H9 (cell line): Measurements from ENCODE around the gene AP4S1. TPM values are rescaled to one million over a fixed set of nuclear protein-coding genes. Genes with fewer than 3 reads are reported as not detected.

ENCODE experiments used
- DNase-seq: peaks from one replicate; pipeline ENCODE4 v3.0.0-alpha.2; 2017
- H2AFZ ChIP-seq: one replicate; pipeline ENCODE4 v1.6.1; 2013; ENCODE audit warnings: mild to moderate bottlenecking, low read length, control low read depth, moderate library complexity
- H2AK5ac ChIP-seq: 2 replicates; pipeline ENCODE4 v1.6.1; 2013; ENCODE audit warnings: low read length, control low read depth, mixed read lengths; ENCODE audit not compliant: insufficient read length
- H2BK120ac ChIP-seq: one replicate; pipeline ENCODE4 v1.6.1; 2013; ENCODE audit warnings: low read depth, mild to moderate bottlenecking, low read length, control low read depth, inconsistent platforms; ENCODE audit not compliant: poor library complexity, severe bottlenecking
- H2BK12ac ChIP-seq: 2 replicates; pipeline ENCODE4 v1.6.1; 2013; ENCODE audit warnings: low read length, control low read depth, mixed read lengths, low read depth; ENCODE audit not compliant: insufficient read length
- H2BK15ac ChIP-seq: 2 replicates; pipeline ENCODE4 v1.6.1; 2013; ENCODE audit warnings: low read depth, low read length, control low read depth
- H2BK20ac ChIP-seq: one replicate; pipeline ENCODE4 v1.6.1; 2013; ENCODE audit warnings: low read depth, mild to moderate bottlenecking, low read length, control low read depth, inconsistent platforms; ENCODE audit not compliant: poor library complexity, severe bottlenecking
- H2BK5ac ChIP-seq: 2 replicates; pipeline ENCODE4 v1.6.1; 2013; ENCODE audit warnings: low read length, control low read depth, mixed read lengths; ENCODE audit not compliant: insufficient read length
- H3K14ac ChIP-seq: 2 replicates; pipeline ENCODE4 v1.6.1; 2013; ENCODE audit warnings: low read length, control low read depth; ENCODE audit not compliant: insufficient read depth
- H3K18ac ChIP-seq: 2 replicates; pipeline ENCODE4 v1.6.1; 2013; ENCODE audit warnings: low read depth, mild to moderate bottlenecking, mixed read lengths, low read length, control low read depth; ENCODE audit not compliant: insufficient read length
- H3K23ac ChIP-seq: 2 replicates; pipeline ENCODE4 v1.6.1; 2013; ENCODE audit warnings: low read length, control low read depth, mixed read lengths, low read depth; ENCODE audit not compliant: insufficient read length
- H3K23me2 ChIP-seq: 2 replicates; pipeline ENCODE4 v1.6.1; 2013; ENCODE audit warnings: low read depth, mild to moderate bottlenecking, mixed read lengths, low read length, control low read depth; ENCODE audit not compliant: insufficient read length, poor library complexity, severe bottlenecking
- H3K27ac ChIP-seq: 2 replicates; pipeline ENCODE4 v1.5.1; 2013; ENCODE audit warnings: low read length, control low read depth, mixed read lengths, low read depth; ENCODE audit not compliant: insufficient read length
- H3K27me3 ChIP-seq: 2 replicates; pipeline ENCODE4 v1.6.1; 2013; ENCODE audit warnings: low read length, control low read depth, inconsistent platforms; ENCODE audit not compliant: insufficient read depth
- H3K4ac ChIP-seq: 2 replicates; pipeline ENCODE4 v1.6.1; 2013; ENCODE audit warnings: low read depth, mild to moderate bottlenecking, control low read depth, inconsistent platforms, low read length, moderate library complexity
- H3K4me1 ChIP-seq: 2 replicates; pipeline ENCODE4 v1.6.1; 2013; ENCODE audit warnings: low read length, control low read depth, inconsistent platforms; ENCODE audit not compliant: insufficient read depth
- H3K4me2 ChIP-seq: 2 replicates; pipeline ENCODE4 v1.6.1; 2013; ENCODE audit warnings: low read length, control low read depth, mixed read lengths; ENCODE audit not compliant: insufficient read length, insufficient read depth
- H3K56ac ChIP-seq: 2 replicates; pipeline ENCODE4 v1.6.1; 2013; ENCODE audit warnings: low read depth, mild to moderate bottlenecking, mixed read lengths, low read length, control low read depth; ENCODE audit not compliant: insufficient read length
- H3K79me1 ChIP-seq: 2 replicates; pipeline ENCODE4 v1.6.1; 2013; ENCODE audit warnings: low read depth, mild to moderate bottlenecking, moderate library complexity, low read length, control low read depth, inconsistent platforms; ENCODE audit not compliant: insufficient read depth, poor library complexity, severe bottlenecking
- H3K79me2 ChIP-seq: 2 replicates; pipeline ENCODE4 v1.6.1; 2013; ENCODE audit warnings: low read length, control low read depth, inconsistent platforms; ENCODE audit not compliant: insufficient read depth
- H3K9ac ChIP-seq: 2 replicates; pipeline ENCODE4 v1.6.1; 2013; ENCODE audit warnings: low read length, control low read depth, mixed read lengths; ENCODE audit not compliant: insufficient read length; ENCODE audit errors: extremely low read depth
- H3K9me3 ChIP-seq: one replicate; pipeline ENCODE4 v1.6.1; 2013; ENCODE audit warnings: low read depth, low read length, inconsistent platforms; ENCODE audit not compliant: control insufficient read depth
- H3T11ph ChIP-seq: one replicate; pipeline ENCODE4 v1.6.1; 2013; ENCODE audit warnings: mild to moderate bottlenecking, low read length, control low read depth, inconsistent platforms
- H4K20me1 ChIP-seq: one replicate; pipeline ENCODE4 v1.6.1; 2013; ENCODE audit not compliant: control insufficient read depth, insufficient read length, insufficient read depth
- H4K5ac ChIP-seq: 2 replicates; pipeline ENCODE4 v1.6.1; 2013; ENCODE audit warnings: low read depth, mild to moderate bottlenecking, mixed read lengths, low read length, control low read depth; ENCODE audit not compliant: insufficient read length
- H4K8ac ChIP-seq: replicated peaks from 2 replicates; pipeline ENCODE4 v1.6.1; 2013; ENCODE audit warnings: low read length, control low read depth, mixed read lengths, low read depth; ENCODE audit not compliant: insufficient read length
- H4K91ac ChIP-seq: 2 replicates; pipeline ENCODE4 v1.6.1; 2013; ENCODE audit warnings: low read depth, mild to moderate bottlenecking, moderate library complexity, mixed read lengths, low read length, control low read depth; ENCODE audit not compliant: insufficient read length
- H3K27ac Mint-ChIP-seq, 3 experiments: 2 replicates in 2 of 3; 3 replicates in 1 of 3; pipeline ENCODE4 v1.8.0; 2020 to 2021; ENCODE audit warnings: mixed read lengths in 3 of 3, mild to moderate bottlenecking in 1 of 3, moderate library complexity in 1 of 3
- H3K27me3 Mint-ChIP-seq: 2 replicates; pipeline ENCODE4 v1.8.0; 2021; ENCODE audit warnings: low read depth, mild to moderate bottlenecking, moderate library complexity, mixed read lengths
- H3K36me3 Mint-ChIP-seq, 3 experiments: 2 replicates in 2 of 3; 3 replicates in 1 of 3; pipeline ENCODE4 v1.8.0; 2020 to 2021; ENCODE audit warnings: low read depth in 3 of 3, mixed read lengths in 3 of 3; ENCODE audit not compliant: insufficient read depth in 1 of 3
- H3K4me1 Mint-ChIP-seq, 2 experiments: 2 replicates each; pipeline ENCODE4 v1.8.0; 2020; ENCODE audit warnings: mixed read lengths in 2 of 2
- H3K4me3 Mint-ChIP-seq, 2 experiments: 2 replicates in 1 of 2; 3 replicates in 1 of 2; pipeline ENCODE4 v1.8.0; 2020 to 2021; ENCODE audit warnings: mild to moderate bottlenecking in 2 of 2, mixed read lengths in 2 of 2, moderate library complexity in 1 of 2
- H3K9me3 Mint-ChIP-seq, 2 experiments: 2 replicates in 1 of 2; 3 replicates in 1 of 2; pipeline ENCODE4 v1.8.0; 2020; ENCODE audit warnings: mild to moderate bottlenecking in 2 of 2, mixed read lengths in 2 of 2, moderate library complexity in 1 of 2
- WGBS: extraction: QIAGEN DNeasy Blood & Tissue Kit; methylation state at CpG from one replicate; pipeline ENCODE4 v1.1.7; 2013; ENCODE audit warnings: missing lambda C conversion rate, low lambda C conversion rate, mixed read lengths; ENCODE audit not compliant: insufficient read length; ENCODE audit errors: extremely low coverage; 5-methylcytosine and 5-hydroxymethylcytosine counted together
- total RNA-seq: library from RNA; stranded (reverse); gene quantifications from 2 replicates; pipeline ENCODE4 v1.2.1, GENCODE V29; 2021
- TF ChIP-seq, protein P1 (sequence below): fragments of 200-600 bp; sonication (generic); conservative IDR thresholded peaks from 3 replicates; pipeline ENCODE4 v1.8.0; 2021; ENCODE audit warnings: antibody characterized with exemption, mild to moderate bottlenecking

AP4S1 gene
- total RNA-seq, 1 experiment from 2014 or later = 13.7 TPM

DNA sequence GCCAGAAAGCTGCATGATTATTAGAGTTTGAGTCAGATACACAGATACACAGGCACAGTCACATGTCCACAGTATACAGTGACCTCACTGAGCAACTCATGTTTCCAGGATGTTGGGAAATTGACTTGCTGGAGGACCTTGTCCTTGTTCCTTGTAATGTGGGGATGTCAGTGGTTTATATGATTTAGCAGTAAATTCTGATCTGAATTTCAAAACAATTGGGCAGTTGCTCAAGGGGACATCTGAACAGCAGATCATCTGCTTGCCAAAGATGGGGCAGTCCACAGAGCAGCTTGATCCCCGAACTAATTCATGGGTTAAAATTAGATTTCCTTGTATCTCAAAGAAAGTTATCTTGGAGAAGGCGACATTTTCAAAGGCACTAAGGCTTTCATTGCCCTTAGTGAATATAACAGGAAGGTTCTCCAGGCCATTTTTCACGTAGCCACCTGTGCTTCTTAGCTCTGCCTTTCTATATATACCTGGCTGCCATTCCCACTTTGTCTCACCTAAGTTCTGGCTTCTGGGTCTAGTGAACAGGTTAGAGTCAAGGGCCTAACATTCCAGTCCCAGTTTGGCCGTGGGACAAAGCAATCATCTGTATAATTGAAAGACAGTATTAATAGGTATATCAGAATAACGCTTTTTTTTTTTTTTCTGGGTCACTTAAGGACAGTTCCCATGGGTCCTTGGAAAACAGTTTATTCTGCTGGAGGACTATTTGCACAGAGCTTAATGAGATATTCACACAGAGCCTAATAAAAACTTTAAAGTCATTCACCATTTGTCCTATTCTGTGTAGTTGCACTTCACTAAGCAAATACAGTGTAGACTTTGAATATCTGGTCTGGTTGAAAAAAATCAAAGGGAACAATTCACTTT is 65.7 kb downstream of the AP4S1 start:
- no peak overlapping the region for H2AK5ac ChIP-seq
- H3K56ac ChIP-seq = no peak overlapping the region
- no peaks in the 10 kb centered on the region for H3K79me1 ChIP-seq
- no peak for DNase-seq
- no peak overlapping the region for H3K4me3 Mint-ChIP-seq
- H3K23ac ChIP-seq = no peak overlapping the region
- H2BK12ac ChIP-seq = no peak overlapping the region
- no peaks in the 10 kb centered on the region; a peak in 1 of 7 replicates for H3K36me3 Mint-ChIP-seq
- no peak overlapping the region for H4K91ac ChIP-seq
- H2BK120ac ChIP-seq = no peak overlapping the region
- no peaks in the 10 kb centered on the region for H3K27me3 Mint-ChIP-seq
- H4K20me1 ChIP-seq = no peaks in the 10 kb centered on the region
- no peaks in the 10 kb centered on the region for H3K79me2 ChIP-seq
- H3K27ac ChIP-seq = no peak overlapping the region
- no peak overlapping the region for H3K4me2 ChIP-seq
- peak overlapping the region in 1 of 3 experiments; percentile 11; a peak in 1 of 7 replicates for H3K27ac Mint-ChIP-seq
- H3K9me3 ChIP-seq = no peaks in the 10 kb centered on the region
- no peak overlapping the region for H3K18ac ChIP-seq
- H2AFZ ChIP-seq = no peak overlapping the region
- TF ChIP-seq, protein P1, sequence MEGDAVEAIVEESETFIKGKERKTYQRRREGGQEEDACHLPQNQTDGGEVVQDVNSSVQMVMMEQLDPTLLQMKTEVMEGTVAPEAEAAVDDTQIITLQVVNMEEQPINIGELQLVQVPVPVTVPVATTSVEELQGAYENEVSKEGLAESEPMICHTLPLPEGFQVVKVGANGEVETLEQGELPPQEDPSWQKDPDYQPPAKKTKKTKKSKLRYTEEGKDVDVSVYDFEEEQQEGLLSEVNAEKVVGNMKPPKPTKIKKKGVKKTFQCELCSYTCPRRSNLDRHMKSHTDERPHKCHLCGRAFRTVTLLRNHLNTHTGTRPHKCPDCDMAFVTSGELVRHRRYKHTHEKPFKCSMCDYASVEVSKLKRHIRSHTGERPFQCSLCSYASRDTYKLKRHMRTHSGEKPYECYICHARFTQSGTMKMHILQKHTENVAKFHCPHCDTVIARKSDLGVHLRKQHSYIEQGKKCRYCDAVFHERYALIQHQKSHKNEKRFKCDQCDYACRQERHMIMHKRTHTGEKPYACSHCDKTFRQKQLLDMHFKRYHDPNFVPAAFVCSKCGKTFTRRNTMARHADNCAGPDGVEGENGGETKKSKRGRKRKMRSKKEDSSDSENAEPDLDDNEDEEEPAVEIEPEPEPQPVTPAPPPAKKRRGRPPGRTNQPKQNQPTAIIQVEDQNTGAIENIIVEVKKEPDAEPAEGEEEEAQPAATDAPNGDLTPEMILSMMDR = no peak
- H2BK15ac ChIP-seq = no peak overlapping the region
- H3K14ac ChIP-seq = no peak overlapping the region
- no peaks in the 10 kb centered on the region for H3K4me1 Mint-ChIP-seq
- H2BK5ac ChIP-seq = no peak overlapping the region
- H3K4ac ChIP-seq = no peak overlapping the region
- H4K5ac ChIP-seq = no peak overlapping the region
- H2BK20ac ChIP-seq = no peak overlapping the region
- no peaks in the 10 kb centered on the region for H3K9me3 Mint-ChIP-seq
- H3K4me1 ChIP-seq = no peaks in the 10 kb centered on the region
- no peak overlapping the region for H3K9ac ChIP-seq
- no peaks in the 10 kb centered on the region for H3K23me2 ChIP-seq
- H3T11ph ChIP-seq = no peak overlapping the region
- H4K8ac ChIP-seq = no peak overlapping the region
- no CpG with 5 or more reads among the region's 5 CpGs for WGBS
- no peaks in the 10 kb centered on the region for H3K27me3 ChIP-seq
